Common myeloid progenitor, CD34-positive (primary cell): ENCODE measurements around the gene IMMP1L.

Source experiments
- CTCF ChIA-PET: fragments of 350-600 bp; sonication (Branson Sonifier 250); formaldehyde crosslinking; loops from one replicate; lab custom pipeline; 2021; ENCODE audit warnings: antibody characterized with exemption; lab: Charles Lee
- POLR2A ChIA-PET: fragments of 350-600 bp; sonication (Branson Sonifier 250); formaldehyde crosslinking; loops from one replicate; lab custom pipeline; 2021; ENCODE audit warnings: antibody characterized with exemption; lab: Charles Lee
- DNase-seq, 3 donors: peaks; one replicate each; pipeline versions ENCODE4 v3.0.0 to v3.0.0-alpha.2; 2013
- H3K27ac ChIP-seq, 2 experiments: 1 replicate in 1 of 2; 2 replicates in 1 of 2; pipeline ENCODE4 v1.7.0; 2013; ENCODE audit warnings: inconsistent platforms in 2 of 2, low read length in 2 of 2, mild to moderate bottlenecking in 2 of 2, low read depth in 1 of 2, moderate library complexity in 1 of 2; ENCODE audit not compliant: severe bottlenecking in 2 of 2, insufficient read depth in 1 of 2, poor library complexity in 1 of 2
- H3K27me3 ChIP-seq, 5 experiments: replicated peaks in 2 of 5; 1 replicate in 3 of 5; 2 replicates in 2 of 5; pipeline versions ENCODE4 v1.6.1 to v1.7.0; 2013; ENCODE audit warnings: low read length in 4 of 5, mild to moderate bottlenecking in 2 of 5, moderate library complexity in 2 of 5, inconsistent platforms in 1 of 5; ENCODE audit not compliant: insufficient read depth in 5 of 5, control insufficient read depth in 4 of 5
- H3K36me3 ChIP-seq, 4 experiments: 1 replicate in 2 of 4; 2 replicates in 2 of 4; pipeline versions ENCODE4 v1.6.1 to v1.7.0; 2013; ENCODE audit warnings: low read length in 3 of 4, control low read depth in 1 of 4, mild to moderate bottlenecking in 1 of 4; ENCODE audit not compliant: control insufficient read depth in 4 of 4, insufficient read depth in 4 of 4
- H3K4me1 ChIP-seq, 4 experiments: 1 replicate in 3 of 4; 2 replicates in 1 of 4; pipeline versions ENCODE4 v1.6.1 to v1.7.1; 2013; ENCODE audit warnings: low read length in 3 of 4, mild to moderate bottlenecking in 3 of 4, control low read depth in 1 of 4, inconsistent platforms in 1 of 4, moderate library complexity in 1 of 4; ENCODE audit not compliant: control insufficient read depth in 4 of 4, insufficient read depth in 4 of 4; ENCODE audit errors: control extremely low read depth in 1 of 4
- H3K4me3 ChIP-seq, 7 experiments: 1 replicate in 4 of 7; 2 replicates in 3 of 7; pipeline versions ENCODE4 v1.5.1 to v1.7.0; 2013; ENCODE audit warnings: mild to moderate bottlenecking in 7 of 7, low read length in 6 of 7, moderate library complexity in 6 of 7, inconsistent platforms in 2 of 7, low read depth in 2 of 7, control low read depth in 1 of 7; ENCODE audit not compliant: insufficient read depth in 4 of 7, control insufficient read depth in 1 of 7; ENCODE audit errors: extremely low read depth in 1 of 7
- H3K9me3 ChIP-seq, 5 experiments: 1 replicate in 4 of 5; 2 replicates in 1 of 5; pipeline versions ENCODE4 v1.6.1 to v1.7.1; 2013; ENCODE audit warnings: low read length in 4 of 5, mild to moderate bottlenecking in 2 of 5, inconsistent platforms in 1 of 5, low read depth in 1 of 5, moderate library complexity in 1 of 5; ENCODE audit not compliant: control insufficient read depth in 4 of 5, insufficient read depth in 2 of 5; ENCODE audit errors: control extremely low read depth in 1 of 5
- WGBS: methylation state at CpG from one replicate; pipeline ENCODE4 v1.1.5; 2013; ENCODE audit not compliant: insufficient coverage; 5-methylcytosine and 5-hydroxymethylcytosine counted together

Gene IMMP1L

DNA sequence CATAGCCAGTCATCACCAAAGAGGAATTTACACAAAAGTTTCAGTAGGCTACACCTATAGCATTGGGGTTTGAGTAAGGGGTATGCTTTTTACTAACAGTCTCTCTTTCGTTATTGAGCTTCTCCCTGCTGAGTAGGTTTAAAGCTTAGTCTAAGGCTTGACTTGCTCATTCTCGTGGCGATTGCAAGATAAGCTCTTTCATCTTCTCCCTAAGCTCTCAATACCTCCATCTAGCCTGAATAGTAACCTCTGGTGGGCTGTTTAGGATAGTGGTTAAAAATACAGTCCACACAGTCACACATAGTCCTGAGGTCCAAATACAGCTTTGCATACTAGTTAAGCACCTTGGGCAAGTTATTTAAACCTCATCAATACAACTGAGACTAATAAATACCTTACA, 65.6 kb downstream of the IMMP1L start:
- POLR2A ChIA-PET: no interaction called here
- H3K27ac ChIP-seq: no peak overlapping the region
- no peaks in the 10 kb centered on the region for H3K4me1 ChIP-seq
- no peaks in the 10 kb centered on the region for H3K36me3 ChIP-seq
- no peak for DNase-seq
- no peak overlapping the region for H3K4me3 ChIP-seq
- H3K27me3 ChIP-seq: no peaks in the 10 kb centered on the region
- CTCF ChIA-PET: interaction anchor here (0.7 kb wide), 1 partner anchor 14 kb away, joined by 3 read pairs; no protein-coding TSS in a partner anchor
- WGBS: 100% methylated on average over 1 of the region's 3 CpGs
- H3K9me3 ChIP-seq: no peaks in the 10 kb centered on the region

DNA sequence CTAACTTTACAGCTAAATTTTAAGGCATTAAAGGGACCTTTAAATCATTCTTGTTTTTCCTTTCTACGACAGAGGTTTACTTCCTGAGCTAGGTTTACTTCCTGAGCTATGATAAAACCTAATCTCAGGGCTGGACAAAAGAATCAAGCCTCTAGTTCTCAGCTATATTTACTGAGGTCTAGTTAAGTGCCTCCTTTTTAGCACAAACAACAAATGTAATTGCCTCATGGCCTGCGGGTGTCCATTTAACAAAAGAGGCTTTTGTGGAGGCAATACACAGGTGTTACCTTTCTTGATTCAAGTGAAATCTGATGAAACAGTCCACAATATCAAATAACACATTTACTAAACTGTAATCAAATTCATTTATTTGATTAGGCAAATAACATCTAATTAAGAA, 67.3 kb downstream of the IMMP1L start:
- Histone ChIP-seq H3K36me3 (no peaks in the 10 kb centered on the region), H3K27ac (no peak overlapping the region), H3K9me3 (no peaks in the 10 kb centered on the region), H3K4me1 (no peaks in the 10 kb centered on the region), H3K27me3 (no peaks in the 10 kb centered on the region), H3K4me3 (no peak overlapping the region)
- no peak for DNase-seq
- ChIA-PET POLR2A (no interaction called here), CTCF (no interaction called here)
- 0% methylated on average over 1 of the region's 2 CpGs for WGBS

- Histone ChIP-seq H3K4me3 (no peak overlapping the region), H3K9me3 (no peaks in the 10 kb centered on the region), H3K36me3 (no peaks in the 10 kb centered on the region), H3K27me3 (no peaks in the 10 kb centered on the region), H3K4me1 (no peaks in the 10 kb centered on the region), H3K27ac (no peak overlapping the region)
- no peak for DNase-seq
- ChIA-PET CTCF (no interaction called here), POLR2A (no interaction called here)
Observed at GRCh38 chr11:31441296-31441695, 68.1 kb downstream of the IMMP1L start.

- H3K27me3 ChIP-seq: no peaks in the 10 kb centered on the region
- no peak overlapping the region for H3K4me3 ChIP-seq
- no peak overlapping the region for H3K27ac ChIP-seq
- no peak for DNase-seq
- POLR2A ChIA-PET: no interaction called here
- H3K36me3 ChIP-seq: peaks cover 0 to 2% (median 0%) of the 10 kb centered on the region in 4 experiments
- no CpG with 5 or more reads among the region's 2 CpGs for WGBS
- peaks cover 0 to 1% (median 0%) of the 10 kb centered on the region in 5 experiments for H3K9me3 ChIP-seq
- H3K4me1 ChIP-seq: no peaks in the 10 kb centered on the region
- CTCF ChIA-PET: interaction anchor here (0.8 kb wide), 1 partner anchor 35 kb away, joined by 3 read pairs; no protein-coding TSS in a partner anchor
Observed at GRCh38 chr11:31437742-31438435, 71.5 kb downstream of the IMMP1L start.

- Histone ChIP-seq H3K4me1 (no peaks in the 10 kb centered on the region), H3K4me3 (no peak overlapping the region), H3K36me3 (peaks cover 0 to 11% (median 4%) of the 10 kb centered on the region in 4 experiments), H3K27ac (no peak overlapping the region), H3K27me3 (no peaks in the 10 kb centered on the region), H3K9me3 (peaks cover 0 to 1% (median 0%) of the 10 kb centered on the region in 5 experiments)
- POLR2A ChIA-PET: no interaction called here
- no CpG with 5 or more reads among the region's 1 CpG for WGBS
- DNase-seq: no peak
- CTCF ChIA-PET: no interaction called here
Observed at GRCh38 chr11:31433851-31434250, 75.6 kb downstream of the IMMP1L start.

DNA sequence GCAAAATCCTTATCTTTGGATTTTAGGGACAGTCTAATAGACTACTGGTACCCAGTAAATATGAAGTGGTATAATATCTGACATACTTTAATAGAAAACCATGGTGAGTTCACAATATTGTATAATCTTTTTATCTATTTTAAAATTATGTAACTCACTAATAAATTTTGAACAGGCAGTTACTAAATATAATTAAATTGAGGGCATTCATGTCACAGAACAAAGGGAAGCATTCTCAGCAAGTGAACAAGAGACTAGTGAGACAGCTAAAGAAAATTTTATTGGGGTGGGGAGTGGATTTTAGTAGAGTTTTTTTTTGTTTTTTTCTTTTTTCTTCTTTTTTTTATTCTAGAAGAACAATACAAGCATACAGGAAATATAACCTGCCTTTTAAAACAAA, 84.8 kb downstream of the IMMP1L start:
- Histone ChIP-seq H3K27ac (no peak overlapping the region), H3K27me3 (no peaks in the 10 kb centered on the region), H3K4me3 (no peak overlapping the region), H3K36me3 (peaks cover 0 to 5% (median 2%) of the 10 kb centered on the region in 4 experiments), H3K9me3 (no peaks in the 10 kb centered on the region), H3K4me1 (no peaks in the 10 kb centered on the region)
- ChIA-PET POLR2A (no interaction called here), CTCF (no interaction called here)
- DNase-seq: no peak

GRCh38 chr11:31422703-31423102, 86.7 kb downstream of the IMMP1L start:
- H3K4me1 ChIP-seq: no peaks in the 10 kb centered on the region

More at GRCh38 chr11:31422703-31423102, 86.7 kb downstream of the IMMP1L start:
- Histone ChIP-seq H3K27me3 (no peaks in the 10 kb centered on the region), H3K4me3 (no peak overlapping the region), H3K9me3 (no peaks in the 10 kb centered on the region), H3K36me3 (peaks cover 0 to 3% (median 0%) of the 10 kb centered on the region in 4 experiments), H3K27ac (no peak overlapping the region)
- DNase-seq: no peak
- ChIA-PET POLR2A (no interaction called here), CTCF (no interaction called here)
- WGBS: 100% methylated on average over 1 of the region's 1 CpG
